Caco-2 (cell line): Measurements from ENCODE around the gene CLEC4D. TPM values are rescaled to one million over a fixed set of nuclear protein-coding genes. Genes with fewer than 3 reads are reported as not detected.

ENCODE experiments used
- BruUV-seq: library from RNA; stranded (reverse); fragments of 400-500 nt; replicated peaks from 2 replicates; lab custom pipeline; 2021; lab: Mats Ljungman, UMichigan
- CTCF ChIA-PET: fragments of 300-600 bp; sonication (Branson Sonifier 250); formaldehyde crosslinking; loops from one replicate; lab custom pipeline; 2022; ENCODE audit warnings: antibody characterized with exemption; lab: Charles Lee
- POLR2A ChIA-PET: fragments of 300-600 bp; sonication (Branson Sonifier 250); formaldehyde crosslinking; loops from one replicate; lab custom pipeline; 2022; ENCODE audit warnings: antibody characterized with exemption; lab: Charles Lee
- DNase-seq, 2 experiments: peaks; one replicate each; pipeline versions ENCODE4 v3.0.0 to v3.0.0-alpha.2; 2020 to 2022
- H3K27me3 ChIP-seq: replicated peaks from 2 replicates; pipeline ENCODE4 v1.6.0; 2011; ENCODE audit warnings: low read length; ENCODE audit not compliant: control insufficient read depth, insufficient read depth
- H3K36me3 ChIP-seq: 2 replicates; pipeline ENCODE4 v1.5.1; 2011; ENCODE audit warnings: low read length; ENCODE audit not compliant: control insufficient read depth, insufficient read depth
- H3K4me1 ChIP-seq: fragments of 250-450 bp; sonication (Bioruptor Pico); 2 replicates; pipeline ENCODE4 v1.5.1; 2020; ENCODE audit warnings: mild to moderate bottlenecking
- H3K4me3 ChIP-seq: 2 replicates; pipeline ENCODE4 v1.5.1; 2011; ENCODE audit warnings: low read depth, mild to moderate bottlenecking, control low read depth, low read length
- H3K9me3 ChIP-seq: fragments of 250-450 bp; sonication (Bioruptor Pico); 2 replicates; pipeline ENCODE4 v1.5.1; 2020; ENCODE audit warnings: mild to moderate bottlenecking, moderate library complexity
- H3K27ac Mint-ChIP-seq: one replicate; pipeline ENCODE4 v1.8.0; 2022; ENCODE audit warnings: mixed read lengths; ENCODE audit not compliant: unreplicated experiment
- H3K27me3 Mint-ChIP-seq: one replicate; pipeline ENCODE4 v1.8.0; 2022; ENCODE audit warnings: mixed read lengths; ENCODE audit not compliant: insufficient read depth, unreplicated experiment
- H3K36me3 Mint-ChIP-seq: one replicate; pipeline ENCODE4 v1.8.0; 2022; ENCODE audit warnings: mild to moderate bottlenecking, mixed read lengths; ENCODE audit not compliant: insufficient read depth, unreplicated experiment
- H3K4me1 Mint-ChIP-seq: one replicate; pipeline ENCODE4 v1.8.0; 2022; ENCODE audit warnings: low read depth, mixed read lengths; ENCODE audit not compliant: unreplicated experiment
- H3K4me3 Mint-ChIP-seq: one replicate; pipeline ENCODE4 v1.8.0; 2022; ENCODE audit warnings: mild to moderate bottlenecking, moderate library complexity, mixed read lengths; ENCODE audit not compliant: unreplicated experiment
- H3K9me3 Mint-ChIP-seq: one replicate; pipeline ENCODE4 v1.8.0; 2022; ENCODE audit warnings: mixed read lengths; ENCODE audit not compliant: unreplicated experiment
- CTCF ChIP-seq, 2 experiments: fragments of 200-600 bp in 1 of 2; IDR thresholded peaks; 1 replicate in 1 of 2; 2 replicates in 1 of 2; pipeline versions ENCODE4 v1.5.1 to v1.8.0; 2011 to 2022; ENCODE audit warnings: antibody characterized with exemption in 1 of 2, control low read depth in 1 of 2, inconsistent platforms in 1 of 2, low read depth in 1 of 2, low read length in 1 of 2, mild to moderate bottlenecking in 1 of 2, moderate library complexity in 1 of 2; ENCODE audit not compliant: insufficient read depth in 1 of 2, severe bottlenecking in 1 of 2, unreplicated experiment in 1 of 2
- intact Hi-C: fragments of 100-400 bp; cut with micrococcal nuclease; formaldehyde crosslinking; loops from one replicate; pipeline ENCODE4 v1.10.0; 2022; ENCODE audit not compliant: unreplicated experiment
- total RNA-seq: library from RNA; stranded (reverse); gene quantifications from 2 replicates; pipeline ENCODE4 v1.2.3, GENCODE V29; 2022

The CLEC4D gene
- total RNA-seq, 1 experiment from 2014 or later: not detected

GRCh38 chr12:8471090-8471489, 42.2 kb upstream of the CLEC4D start:
- BruUV-seq: no TSS peak
- Histone ChIP-seq H3K4me3 (no peak overlapping the region), H3K4me1 (no peaks in the 10 kb centered on the region), H3K36me3 (no peaks in the 10 kb centered on the region), H3K9me3 (no peaks in the 10 kb centered on the region), H3K27me3 (0 out of 2 replicates have a peak, but pooled peaks cover 1% of the 10 kb centered on the region)
- no peak for DNase-seq
- intact Hi-C loops: no loop called here
- Mint-ChIP-seq H3K9me3 (peaks cover 10% of the 10 kb centered on the region), H3K4me1 (no peaks in the 10 kb centered on the region), H3K36me3 (no peaks in the 10 kb centered on the region), H3K4me3 (no peak overlapping the region), H3K27me3 (peaks cover 14% of the 10 kb centered on the region), H3K27ac (no peak overlapping the region)
- CTCF ChIA-PET: no interaction called here
- no peak for TF ChIP-seq CTCF (IDR thresholded peaks at IDR 0.05; ENCODE audit: insufficient read depth in 1 of 2, low read depth in 1 of 2, low read length in 1 of 2, severe bottlenecking in 1 of 2, unreplicated experiment in 1 of 2)
- POLR2A ChIA-PET: no interaction called here

GRCh38 chr12:8475508-8476203, 37.6 kb upstream of the CLEC4D start:
- H3K4me3 Mint-ChIP-seq: no peak overlapping the region

GRCh38 chr12:8482571-8483061, 30.7 kb upstream of the CLEC4D start:
- H3K4me1 Mint-ChIP-seq: no peaks in the 10 kb centered on the region
- no peak for DNase-seq
- peaks cover 8% of the 10 kb centered on the region for H3K27me3 Mint-ChIP-seq
- no TSS peak for BruUV-seq
- Histone ChIP-seq H3K4me3 (no peak overlapping the region), H3K27me3 (no peaks in the 10 kb centered on the region; the same call in 1 of the 2 replicates), H3K9me3 (no peaks in the 10 kb centered on the region), H3K4me1 (no peaks in the 10 kb centered on the region), H3K36me3 (no peaks in the 10 kb centered on the region)
- no peak overlapping the region for H3K27ac Mint-ChIP-seq
- no peak for TF ChIP-seq CTCF (IDR thresholded peaks at IDR 0.05; ENCODE audit: insufficient read depth in 1 of 2, low read depth in 1 of 2, low read length in 1 of 2, severe bottlenecking in 1 of 2, unreplicated experiment in 1 of 2)
- POLR2A ChIA-PET: no interaction called here
- no peaks in the 10 kb centered on the region for H3K9me3 Mint-ChIP-seq
- intact Hi-C loops: no loop called here
- H3K36me3 Mint-ChIP-seq: no peaks in the 10 kb centered on the region
- no peak overlapping the region for H3K4me3 Mint-ChIP-seq
- CTCF ChIA-PET: interaction anchor here (0.7 kb wide), 1 partner anchor 8 kb away, joined by 3 read pairs; no protein-coding TSS in a partner anchor

More at GRCh38 chr12:8475508-8476203, 37.6 kb upstream of the CLEC4D start:
- no peaks in the 10 kb centered on the region for H3K4me1 Mint-ChIP-seq
- ChIA-PET CTCF (no interaction called here), POLR2A (no interaction called here)
- H3K9me3 Mint-ChIP-seq: no peaks in the 10 kb centered on the region
- no peak for DNase-seq
- no peak for TF ChIP-seq CTCF (IDR thresholded peaks at IDR 0.05; ENCODE audit: insufficient read depth in 1 of 2, low read depth in 1 of 2, low read length in 1 of 2, severe bottlenecking in 1 of 2, unreplicated experiment in 1 of 2)
- intact Hi-C loops: no loop called here
- H3K36me3 Mint-ChIP-seq: no peaks in the 10 kb centered on the region
- no peak overlapping the region for H3K27ac Mint-ChIP-seq
- Histone ChIP-seq H3K4me1 (no peaks in the 10 kb centered on the region), H3K4me3 (no peak overlapping the region), H3K9me3 (no peaks in the 10 kb centered on the region), H3K36me3 (no peaks in the 10 kb centered on the region), H3K27me3 (0 out of 2 replicates have a peak, but pooled peaks cover 1% of the 10 kb centered on the region)
- BruUV-seq: no TSS peak
- peaks cover 8% of the 10 kb centered on the region for H3K27me3 Mint-ChIP-seq
